Stimulated activated CD4-positive, alpha-beta T cell treated with anti-CD3 and anti-CD28 coated beads, Interleukin-2, amount 100 ng/mL, for 24 hours (primary cell): ENCODE results near the gene PSMD1.

Experiments used
- DNase-seq, 2 donors: peaks; one replicate each; pipeline ENCODE4 v3.0.0-alpha.2; 2020

The PSMD1 gene

GRCh38 chr2:231036131-231036530, 20.5 kb upstream of the PSMD1 start:
- DNase-seq = no peak

- no peak for DNase-seq
Measured at GRCh38 chr2:231036578-231037106, 20.0 kb upstream of the PSMD1 start.

- DNase-seq = peak in 1 of 2 donors; percentile 13
Measured at GRCh38 chr2:231037202-231037730, 19.4 kb upstream of the PSMD1 start, which contains the start of gene C2orf72. Gene C2orf72 (plus strand): TSS chr2:231037523. CDS start chr2:231037566, 43 bp downstream.

- DNase-seq = peak in 1 of 2 donors; percentile 18
Measured at GRCh38 chr2:231037731-231038482, 18.8 kb upstream of the PSMD1 start.

GRCh38 chr2:231038483-231039293, 18.0 kb upstream of the PSMD1 start:
- no peak for DNase-seq

GRCh38 chr2:231039294-231039664, 17.4 kb upstream of the PSMD1 start:
- DNase-seq = no peak

GRCh38 chr2:231039821-231040364, 16.8 kb upstream of the PSMD1 start:
- no peak for DNase-seq

GRCh38 chr2:231041061-231041689, 15.5 kb upstream of the PSMD1 start:
- no peak for DNase-seq

- no peak for DNase-seq
Measured at GRCh38 chr2:231043796-231044195, 12.9 kb upstream of the PSMD1 start.

GRCh38 chr2:231046916-231047273, 9.8 kb upstream of the PSMD1 start:
- DNase-seq = no peak

GRCh38 chr2:231047274-231047922, 9.3 kb upstream of the PSMD1 start:
- DNase-seq = no peak

GRCh38 chr2:231047923-231048915, 8.4 kb upstream of the PSMD1 start:
- DNase-seq = no peak

GRCh38 chr2:231049286-231050017, 7.2 kb upstream of the PSMD1 start:
- no peak for DNase-seq

GRCh38 chr2:231050018-231050901, 6.4 kb upstream of the PSMD1 start:
- no peak for DNase-seq

- no peak for DNase-seq
Measured at GRCh38 chr2:231051116-231051515, 5.6 kb upstream of the PSMD1 start.

GRCh38 chr2:231052494-231053451, 3.9 kb upstream of the PSMD1 start:
- DNase-seq = peak; percentile 84 to 88

GRCh38 chr2:231053846-231054245, 2.8 kb upstream of the PSMD1 start:
- no peak for DNase-seq

GRCh38 chr2:231057590-231057989, 923 bp downstream of the PSMD1 start:
- DNase-seq = no peak
